Activated CD4-positive, alpha-beta T cell treated with anti-CD3 and anti-CD28 coated beads, Interleukin-2, Interleukin-4, amounts not matched to agents 100 ng/mL and 50 ng/mL, durations not matched to agents 16 hours and 8 hours (primary cell): ENCODE data around the gene DNAH11.

Source experiments
- DNase-seq: peaks from one replicate; pipeline ENCODE4 v3.0.0-alpha.2; 2020; ENCODE audit warnings: low spot score

Gene DNAH11

DNA sequence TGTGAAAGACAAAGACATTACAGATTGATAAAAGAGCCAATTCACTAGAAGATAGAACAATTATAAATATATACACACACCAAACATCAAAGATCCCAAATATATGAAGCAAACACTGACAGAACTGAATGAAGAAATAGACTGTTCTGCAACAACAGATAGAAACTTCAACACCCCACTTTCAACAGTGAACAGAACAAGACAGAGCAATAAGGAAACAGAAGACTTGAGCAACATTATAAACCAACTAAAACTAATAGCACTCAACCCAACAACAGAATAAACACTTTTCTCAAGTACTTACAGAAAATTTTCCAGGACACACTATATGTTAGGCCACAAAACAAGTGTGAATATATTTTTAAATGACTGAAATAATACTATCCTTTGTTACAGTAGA is 392.0 kb downstream of the DNAH11 start:
- no peak for DNase-seq

DNA sequence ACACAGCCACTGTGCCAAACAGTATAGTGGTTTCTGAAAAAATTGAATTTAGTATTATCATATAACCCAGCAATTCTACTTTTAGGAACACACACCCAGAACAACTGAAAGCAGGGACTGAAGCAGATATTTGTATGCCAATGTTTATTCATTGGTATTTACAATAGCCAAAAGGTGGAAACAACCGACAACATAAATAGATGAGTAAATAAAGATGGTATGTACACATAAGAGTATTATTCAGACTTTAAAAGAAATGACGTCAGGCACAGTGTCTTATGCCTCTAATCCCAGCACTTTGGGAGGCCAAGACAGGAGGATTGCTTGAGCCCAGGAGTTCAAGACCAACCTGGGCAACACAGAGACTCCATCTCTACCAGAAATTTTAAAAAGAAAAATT is 395.6 kb downstream of the DNAH11 start:
- DNase-seq = no peak

- peak; percentile 88 for DNase-seq
Observed at GRCh38 chr7:21939136-21939857, 396.5 kb downstream of the DNAH11 start.

GRCh38 chr7:21939858-21940372 is 397.1 kb downstream of the DNAH11 start:
- DNase-seq = no peak

GRCh38 chr7:21941611-21942141 is 398.8 kb downstream of the DNAH11 start:
- DNase-seq = no peak

DNA sequence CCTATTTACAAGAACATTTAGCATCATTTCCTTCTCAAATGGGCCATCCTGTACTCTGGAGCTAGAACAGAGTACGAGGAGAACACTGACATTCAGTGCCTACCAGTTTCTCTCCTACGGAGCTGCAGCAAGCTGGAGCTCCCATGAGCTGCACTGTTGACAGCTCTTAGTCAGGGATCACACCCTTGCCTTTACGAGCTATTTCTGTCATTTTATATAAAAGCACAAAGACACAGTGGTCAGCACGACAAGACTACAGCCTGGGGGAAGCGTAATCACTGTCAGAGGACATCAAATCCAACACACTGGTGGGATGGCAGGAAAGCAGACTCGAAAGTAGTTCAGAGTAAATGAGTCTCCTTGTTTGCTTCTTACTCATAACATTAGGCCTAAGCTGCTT is 400.1 kb downstream of the DNAH11 start:
- DNase-seq = peak; percentile 19

GRCh38 chr7:21943436-21943835 is 400.6 kb downstream of the DNAH11 start:
- DNase-seq = no peak

- peak; percentile 50 for DNase-seq
Observed at GRCh38 chr7:21944616-21945453, 402.0 kb downstream of the DNAH11 start.

DNA sequence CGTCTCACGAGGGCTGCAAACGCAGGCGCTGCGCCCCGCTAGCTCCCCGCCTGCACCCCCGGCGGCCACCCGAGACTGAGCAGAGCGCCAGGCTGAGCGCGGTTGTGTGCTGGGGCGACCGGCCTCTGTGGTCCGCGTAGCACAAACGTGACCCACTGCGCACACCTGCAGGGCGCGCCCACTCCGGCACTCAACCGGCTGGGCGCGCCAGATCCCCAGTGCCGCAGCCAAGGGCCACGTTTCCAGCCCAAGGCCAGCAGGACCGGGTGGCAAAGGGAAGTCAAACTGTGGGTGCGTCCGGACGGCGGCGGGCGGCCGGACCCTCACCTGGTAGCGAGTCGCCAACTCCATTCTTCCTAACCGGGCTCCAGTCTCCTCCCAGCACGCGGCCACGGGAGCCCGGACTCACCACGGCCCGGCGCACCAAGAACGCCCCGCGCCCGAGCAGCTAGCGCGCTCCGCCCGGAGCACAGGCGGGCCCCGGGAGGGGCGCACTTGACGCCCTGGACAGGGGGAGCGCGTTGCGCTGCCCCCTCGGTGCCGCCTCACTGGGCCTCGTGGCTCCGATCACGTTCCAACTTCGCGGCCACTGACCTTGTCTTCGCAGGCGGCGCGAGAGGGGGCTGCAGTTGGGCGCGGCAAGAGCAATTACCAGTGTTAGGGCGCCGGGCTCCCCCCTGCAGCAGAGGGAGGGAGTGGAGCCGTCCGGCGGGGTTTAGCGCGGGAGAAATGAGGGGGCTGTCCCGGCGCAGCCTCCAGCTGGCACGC is 402.8 kb downstream of the DNAH11 start, which contains the start of gene CDCA7L:
TSS of gene CDCA7L (minus strand) at position 446 of the 768 bp plus-strand sequence. CDS start at position 351, 95 bp downstream.
- peak; percentile 74 for DNase-seq

DNA sequence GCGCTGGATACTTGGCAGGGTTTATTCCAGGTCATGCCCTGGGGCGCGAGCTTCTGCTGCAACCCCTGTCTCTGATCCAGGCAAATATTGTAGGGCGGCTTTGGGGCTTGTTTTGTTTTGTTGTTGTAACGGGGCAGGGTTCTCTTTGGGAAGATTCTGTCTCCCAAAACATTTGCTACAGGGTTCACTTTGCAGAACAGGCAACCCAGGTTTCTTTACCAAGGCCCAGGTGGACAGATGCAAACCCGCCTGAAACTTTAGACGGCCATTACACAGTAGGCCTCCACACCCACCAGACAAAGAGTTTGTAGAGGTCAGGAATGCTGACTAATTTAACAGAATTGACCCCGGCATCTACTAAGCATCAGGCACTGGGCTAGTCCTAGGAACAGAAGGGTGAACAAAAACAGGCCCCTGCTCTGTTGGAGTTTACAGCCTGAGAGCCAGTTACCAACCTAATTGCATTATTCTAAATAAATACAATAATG is 403.4 kb downstream of the DNAH11 start:
- no peak for DNase-seq

GRCh38 chr7:21947056-21947455 is 404.2 kb downstream of the DNAH11 start:
- no peak for DNase-seq

DNA sequence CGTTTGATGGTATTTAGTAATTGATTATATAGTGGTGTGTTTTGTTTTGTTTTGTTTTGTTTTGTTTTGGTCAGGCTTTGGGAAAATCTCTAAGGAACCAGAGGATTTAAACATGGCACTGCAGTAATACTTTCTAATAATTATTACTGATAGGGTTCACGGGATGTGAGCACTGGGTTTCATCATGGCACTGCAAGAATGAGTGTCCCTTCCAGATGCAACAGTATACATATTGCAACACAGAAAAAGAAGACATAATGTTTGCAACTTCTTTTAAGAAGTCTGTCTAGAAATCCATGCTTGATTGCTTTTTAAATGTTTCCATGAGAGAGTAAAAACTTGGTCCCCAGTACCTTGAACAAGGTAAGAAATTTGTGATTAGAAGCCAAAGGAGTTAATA is 405.1 kb downstream of the DNAH11 start:
- no peak for DNase-seq

DNA sequence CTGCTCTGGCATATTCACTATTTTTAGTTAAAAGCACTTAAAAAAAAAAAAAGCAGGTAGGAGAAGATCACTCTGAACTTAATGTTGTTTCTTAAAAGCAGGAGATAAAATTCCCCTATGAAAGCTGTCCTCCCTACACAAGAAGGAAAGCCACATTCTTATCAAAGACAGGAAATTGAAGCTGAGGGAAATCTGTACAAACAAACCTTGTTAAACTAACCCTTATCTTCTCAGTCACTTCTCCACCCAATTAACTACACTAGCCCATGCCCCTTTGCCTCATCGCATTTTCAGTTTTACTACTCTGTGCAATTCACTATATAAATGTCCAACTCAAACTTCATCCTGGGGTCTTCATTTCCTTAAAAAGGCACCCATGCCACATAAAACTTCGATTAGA is 405.5 kb downstream of the DNAH11 start:
- no peak for DNase-seq

DNA sequence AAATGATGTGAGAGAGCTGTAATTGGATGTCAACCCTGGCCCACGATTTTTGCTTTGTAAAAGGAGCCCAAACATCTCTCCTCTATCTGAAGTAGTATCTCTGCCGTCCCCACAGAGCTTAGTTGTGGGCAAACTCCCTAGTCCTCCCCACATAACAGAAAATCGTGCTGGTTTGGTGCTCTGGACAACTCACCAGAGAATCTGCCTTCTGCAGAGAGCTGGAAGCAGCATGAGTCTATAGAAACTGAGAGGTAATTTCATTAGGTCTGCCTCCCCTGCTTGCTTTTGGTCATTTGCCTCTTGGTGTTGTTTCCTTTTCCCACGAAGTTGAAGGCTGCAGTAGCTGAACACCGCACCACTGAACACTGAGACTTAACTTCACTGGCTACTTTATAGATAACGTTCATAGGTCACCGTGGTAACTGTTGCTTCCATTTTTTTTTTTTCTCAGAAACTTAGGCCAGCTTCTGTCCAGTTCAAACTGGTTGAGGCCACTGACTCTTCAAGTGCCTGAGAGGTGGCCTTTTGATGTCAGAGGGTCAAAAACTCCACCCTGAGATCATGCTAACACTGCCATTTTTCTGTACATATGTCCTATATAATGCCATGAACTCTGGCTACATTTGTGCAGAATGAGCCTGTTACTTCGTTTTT is 406.2 kb downstream of the DNAH11 start:
- no peak for DNase-seq
